OCI-LY7 (cell line): ENCODE measurements around the gene RSAD1. TPM values are rescaled to one million over a fixed set of nuclear protein-coding genes. Genes with fewer than 3 reads are reported as not detected.
A peak's percentile ranks its signal among the peaks of the same experiment; 100 is the strongest.

Experiments used
- BruUV-seq: library from RNA; stranded (reverse); fragments of 400-500 nt; replicated peaks from 2 replicates; lab custom pipeline; 2021; lab: Mats Ljungman, UMichigan
- CTCF ChIA-PET: fragments of 300-600 bp; sonication (Branson Sonifier 250); formaldehyde crosslinking; loops from one replicate; lab custom pipeline; 2022; ENCODE audit warnings: antibody characterized with exemption; ENCODE audit not compliant: unreplicated experiment; lab: Charles Lee
- POLR2A ChIA-PET: fragments of 300-600 bp; sonication (Branson Sonifier 250); formaldehyde crosslinking; loops from one replicate; lab custom pipeline; 2022; ENCODE audit warnings: antibody characterized with exemption; lab: Charles Lee
- DNase-seq: peaks from one replicate; pipeline ENCODE4 v3.0.0-alpha.2; 2015; ENCODE audit warnings: low spot score
- H2AFZ ChIP-seq: fragments of 200-600 bp; sonication (generic), shearing (Covaris generic); 2 replicates; pipeline ENCODE4 v1.6.1; 2014; ENCODE audit warnings: mild to moderate bottlenecking, antibody characterized with exemption, low read length, moderate library complexity
- H3K27ac ChIP-seq: fragments of 200-600 bp; sonication (generic); 2 replicates; pipeline ENCODE4 v1.5.1; 2014; ENCODE audit warnings: mixed run types, low read depth, mild to moderate bottlenecking, moderate library complexity, low read length, inconsistent platforms; ENCODE audit not compliant: poor library complexity, severe bottlenecking
- H3K36me3 ChIP-seq: fragments of 200-600 bp; sonication (generic); 2 replicates; pipeline ENCODE4 v1.6.1; 2014; ENCODE audit warnings: mild to moderate bottlenecking, antibody characterized with exemption, low read length, moderate library complexity, mixed read lengths; ENCODE audit not compliant: insufficient read depth
- H3K4me1 ChIP-seq: fragments of 200-600 bp; sonication (generic); 2 replicates; pipeline ENCODE4 v1.5.1; 2014; ENCODE audit warnings: mild to moderate bottlenecking, low read length; ENCODE audit not compliant: insufficient read depth, poor library complexity, severe bottlenecking
- H3K4me2 ChIP-seq: fragments of 200-600 bp; sonication (generic); 2 replicates; pipeline ENCODE4 v1.6.1; 2014; ENCODE audit warnings: mild to moderate bottlenecking, low read length
- H3K4me3 ChIP-seq: fragments of 200-600 bp; sonication (generic); 2 replicates; pipeline ENCODE4 v1.5.1; 2014; ENCODE audit warnings: mild to moderate bottlenecking, low read depth, low read length; ENCODE audit not compliant: poor library complexity, severe bottlenecking
- H3K79me2 ChIP-seq: fragments of 200-600 bp; sonication (generic); 2 replicates; pipeline ENCODE4 v1.6.1; 2016; ENCODE audit warnings: low read depth, mild to moderate bottlenecking, low read length, moderate library complexity, mixed read lengths; ENCODE audit not compliant: insufficient read depth
- H3K9me2 ChIP-seq: fragments of 200-600 bp; sonication (generic); 2 replicates; pipeline ENCODE4 v1.6.1; 2016; ENCODE audit warnings: mild to moderate bottlenecking, low read length, mixed read lengths; ENCODE audit not compliant: insufficient read depth
- H3K9me3 ChIP-seq: fragments of 200-600 bp; sonication (generic); 2 replicates; pipeline ENCODE4 v1.6.1; 2014; ENCODE audit warnings: mild to moderate bottlenecking, mixed run types, low read length, mixed read lengths
- H4K20me1 ChIP-seq: fragments of 200-600 bp; sonication (generic); 2 replicates; pipeline ENCODE4 v1.6.1; 2014; ENCODE audit warnings: mild to moderate bottlenecking, antibody characterized with exemption, low read length, moderate library complexity, mixed read lengths; ENCODE audit not compliant: insufficient read depth
- CTCF ChIP-seq: fragments of 200-600 bp; sonication (generic); conservative IDR thresholded peaks from 2 replicates; pipeline ENCODE4 v1.5.1; 2014; ENCODE audit warnings: mild to moderate bottlenecking, antibody characterized with exemption, low read length, moderate library complexity, mixed read lengths
- EZH2phosphoT487 ChIP-seq: fragments of 200-600 bp; sonication (generic); IDR thresholded peaks from 2 replicates; pipeline ENCODE4 v1.6.1; 2018; ENCODE audit warnings: low read depth, borderline replicate concordance, mild to moderate bottlenecking, mixed run types, antibody characterized with exemption, low read length, moderate library complexity, mixed read lengths
- intact Hi-C: fragments of 100-400 bp; cut with micrococcal nuclease; formaldehyde crosslinking; loops from one replicate; pipeline ENCODE4 v1.10.0; 2022; ENCODE audit not compliant: unreplicated experiment
- total RNA-seq, 2 experiments: library from RNA; depleted of rRNA in 1 of 2; stranded (reverse); fragments of >200 nt in 1 of 2; shearing (Covaris generic) in 1 of 2; gene quantifications; 2 replicates each; pipeline ENCODE4 v1.2.3, GENCODE V29; 2014 to 2022

The RSAD1 gene
- total RNA-seq, 2 experiments from 2014 or later = 22.6 to 27.9 TPM

- TF ChIP-seq CTCF (no peak), EZH2phosphoT487 (no peak)
- Histone ChIP-seq H3K9me2 (no peaks in the 10 kb centered on the region), H2AFZ (no peak overlapping the region), H3K36me3 (no peaks in the 10 kb centered on the region), H3K79me2 (no peaks in the 10 kb centered on the region), H3K4me2 (no peak overlapping the region), H3K27ac (no peak overlapping the region), H3K9me3 (no peaks in the 10 kb centered on the region), H4K20me1 (no peaks in the 10 kb centered on the region), H3K4me3 (no peak overlapping the region), H3K4me1 (peaks cover 16% of the 10 kb centered on the region)
- intact Hi-C loops = no loop called here
- DNase-seq = no peak
- CTCF ChIA-PET = interaction anchor here (1.1 kb wide), 1 partner anchor 11 kb away, joined by 3 read pairs; no protein-coding TSS in a partner anchor
- TSS peak; percentile 10 for BruUV-seq
- POLR2A ChIA-PET = interaction anchor here (0.6 to 1.7 kb wide), 4 partner anchors 9 to 1061 kb away, joined by 3 to 7 read pairs (median 5); no protein-coding TSS in a partner anchor
These were observed 47.6 kb upstream of the RSAD1 start for GRCh38 chr17:50430821-50431618.

- Histone ChIP-seq H3K4me3 (no peak overlapping the region), H3K4me2 (no peak overlapping the region), H3K4me1 (peaks cover 8% of the 10 kb centered on the region), H4K20me1 (no peaks in the 10 kb centered on the region), H3K9me3 (no peaks in the 10 kb centered on the region), H3K27ac (no peak overlapping the region), H2AFZ (no peak overlapping the region), H3K9me2 (no peaks in the 10 kb centered on the region), H3K79me2 (no peaks in the 10 kb centered on the region), H3K36me3 (peaks cover 3% of the 10 kb centered on the region; the same call in 1 of the 2 replicates)
- no peak for DNase-seq
- BruUV-seq = no TSS peak
- CTCF ChIA-PET = interaction anchor here (0.6 kb wide), 1 partner anchor 232 kb away, joined by 4 read pairs; no protein-coding TSS in a partner anchor
- intact Hi-C loops = no loop called here
- TF ChIP-seq CTCF = no peak
- no peak for TF ChIP-seq EZH2phosphoT487
- POLR2A ChIA-PET = interaction anchor here (1.1 to 1.7 kb wide), 2 partner anchors 11 to 13 kb away, joined by 3 to 7 read pairs; no protein-coding TSS in a partner anchor
These were observed 46.4 kb upstream of the RSAD1 start for GRCh38 chr17:50432125-50432762.
